SKM-1 (cell line): ENCODE measurements around the gene RBPJL.

Source experiments
- DNase-seq: peaks from one replicate; lab custom pipeline; 2025; ENCODE audit not compliant: unreplicated experiment; lab: John Stamatoyannopoulos, UW

Gene RBPJL

DNA sequence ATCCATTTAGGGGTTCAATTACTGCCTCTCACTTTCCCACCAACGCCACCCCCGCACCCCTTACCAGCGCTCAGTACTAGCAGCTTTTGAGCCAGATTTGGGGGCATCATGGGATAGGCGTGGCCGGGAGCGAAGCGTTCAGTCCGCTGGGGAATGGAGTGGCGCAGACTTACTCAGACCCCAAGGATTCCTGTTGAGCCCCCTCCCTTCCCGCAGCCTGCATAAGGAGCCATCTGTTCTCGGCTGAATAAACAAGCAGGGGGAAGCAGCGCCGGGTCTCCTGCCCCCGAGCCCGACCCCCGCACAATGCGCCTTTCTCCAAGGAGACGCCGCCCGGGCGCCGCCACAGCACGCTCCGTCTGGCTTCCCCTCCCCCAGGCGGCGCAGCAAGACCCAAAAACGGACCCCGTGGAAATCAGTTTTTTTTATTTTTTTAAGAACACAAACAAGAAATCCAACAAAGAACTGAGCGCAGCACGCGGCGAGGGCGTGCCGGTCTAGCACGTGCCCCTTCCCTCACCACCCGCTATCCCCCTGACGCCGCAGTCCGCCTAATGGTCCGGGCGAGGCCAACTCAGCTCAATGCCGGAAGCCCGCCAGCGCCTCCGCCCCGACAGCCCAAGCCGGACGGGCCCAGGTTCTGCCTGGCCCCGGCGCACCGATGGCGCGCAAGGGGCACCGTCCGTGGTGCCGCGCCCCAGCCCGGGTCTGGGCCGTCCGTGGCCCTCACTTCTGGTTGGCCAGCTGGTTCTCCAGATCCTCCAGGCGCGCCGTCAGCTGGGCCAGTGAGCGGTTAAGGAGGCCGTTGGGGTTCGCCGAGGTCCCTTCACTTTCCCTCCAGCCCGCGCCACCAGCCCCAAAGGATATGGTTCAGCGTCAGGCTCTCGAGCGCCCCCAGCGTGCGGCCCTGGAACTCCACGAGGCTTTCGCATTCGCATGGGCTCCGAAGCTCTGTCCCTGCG is 13.3 kb upstream of the RBPJL start:
- DNase-seq: peak; percentile 78

DNA sequence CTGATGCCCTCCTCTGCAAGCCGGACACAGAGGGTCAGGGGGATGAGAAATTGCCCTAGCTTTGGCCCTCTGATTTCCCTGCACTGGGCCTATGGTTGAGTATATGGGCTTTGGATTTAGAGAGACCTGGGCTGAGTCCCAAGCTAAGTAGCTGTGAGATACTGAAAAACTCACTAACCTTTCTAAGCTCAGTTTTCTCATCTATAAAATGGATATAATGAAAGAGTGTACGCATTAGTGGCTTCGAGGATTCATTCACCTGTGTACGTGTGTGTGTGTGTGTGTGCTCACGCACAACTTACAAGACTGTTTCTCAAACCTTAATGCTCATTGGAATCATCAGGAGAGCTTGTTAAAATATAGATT is 12.7 kb upstream of the RBPJL start:
- no peak for DNase-seq

DNA sequence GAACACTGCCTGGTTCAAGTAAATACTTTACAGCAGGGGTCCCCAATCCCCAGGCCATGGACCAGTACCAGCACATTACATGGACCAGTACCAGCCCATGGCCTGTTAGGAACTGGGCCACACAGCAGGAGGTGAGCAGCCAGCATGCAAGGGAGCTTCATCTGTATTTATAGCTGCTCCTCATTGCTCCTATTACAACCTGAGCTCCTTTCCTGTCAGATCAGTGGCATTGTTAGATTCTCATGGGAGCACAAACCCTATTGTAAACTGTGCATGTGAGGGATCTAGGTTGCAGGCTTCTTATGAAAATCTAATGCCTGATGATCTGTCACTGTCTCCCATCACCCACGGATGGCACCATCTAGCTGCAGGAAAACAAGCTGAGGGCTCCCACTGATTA is 12.0 kb upstream of the RBPJL start:
- no peak for DNase-seq

DNA sequence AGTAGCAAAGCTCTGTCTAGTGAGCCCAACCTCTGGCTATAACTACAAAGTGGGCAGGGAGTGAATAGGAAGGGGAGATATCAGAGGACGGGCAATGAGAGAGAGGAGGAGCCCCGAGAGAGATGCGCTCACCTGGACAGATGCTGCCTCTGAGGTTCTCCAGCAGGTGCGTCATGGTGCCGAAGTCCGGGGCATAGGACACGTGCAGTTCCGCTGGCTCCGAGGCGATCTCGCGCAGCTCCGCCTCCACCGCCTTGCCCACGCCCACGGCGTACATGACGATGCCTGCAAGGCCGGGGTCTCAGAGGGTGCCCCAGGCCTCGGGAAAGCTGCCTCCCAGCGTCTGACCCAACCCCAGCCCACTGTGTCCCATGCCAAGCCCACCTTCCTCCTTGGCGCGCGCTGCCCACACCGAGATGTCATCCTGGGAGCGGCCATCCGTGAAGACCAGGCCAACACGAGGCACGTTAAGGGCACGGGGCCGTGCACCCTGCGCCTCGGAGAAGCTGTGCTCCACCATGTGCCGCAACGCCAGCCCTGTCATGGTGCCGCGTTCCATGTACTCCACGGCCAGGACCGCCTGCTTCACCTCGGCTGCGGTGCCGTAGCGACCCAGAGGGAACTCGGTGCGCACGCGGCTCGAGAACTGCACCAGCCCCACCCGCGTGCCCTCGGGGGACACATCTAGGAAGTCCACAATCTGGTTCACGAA is 8.7 kb upstream of the RBPJL start:
- DNase-seq: no peak

DNA sequence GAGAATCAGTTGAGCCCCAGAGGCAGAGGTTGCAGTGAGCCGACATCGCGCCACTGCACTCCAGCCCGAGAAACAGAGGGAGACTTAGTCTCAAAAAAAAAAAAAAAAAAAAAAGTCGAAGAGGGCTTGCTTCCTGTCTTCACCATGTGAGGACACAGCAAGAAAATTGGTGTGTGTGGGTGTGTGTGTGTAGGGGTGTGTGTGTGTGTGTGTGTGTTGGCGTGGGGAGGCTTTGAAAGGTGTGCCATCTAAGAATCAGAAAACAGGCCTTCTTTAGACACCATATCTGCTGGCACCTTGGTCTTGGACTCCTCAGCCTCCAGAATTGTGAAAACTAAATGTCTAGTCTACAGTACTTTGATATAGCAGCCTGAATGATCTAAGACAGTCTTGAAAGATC is 6.9 kb upstream of the RBPJL start:
- no peak for DNase-seq

DNA sequence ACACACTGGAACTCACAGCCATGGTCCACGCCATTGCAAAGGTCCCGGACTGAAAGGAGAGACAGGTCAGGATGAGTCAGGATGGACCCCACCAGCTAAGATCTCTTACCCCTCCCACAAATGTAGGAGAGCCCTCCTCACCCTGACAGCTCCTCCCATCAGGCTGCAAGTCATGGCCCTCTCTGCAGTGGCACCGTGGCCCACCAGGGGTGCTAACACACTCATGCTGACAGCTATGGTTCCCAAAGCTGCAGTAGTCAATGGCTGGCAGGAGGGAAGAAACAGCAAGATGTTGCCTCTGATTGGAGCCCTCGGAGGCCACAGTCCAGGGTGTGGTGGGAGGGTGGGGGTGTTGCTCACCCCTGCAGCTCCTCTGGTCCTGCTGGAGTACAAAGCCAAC is 5.7 kb upstream of the RBPJL start:
- DNase-seq: peak; percentile 12

DNA sequence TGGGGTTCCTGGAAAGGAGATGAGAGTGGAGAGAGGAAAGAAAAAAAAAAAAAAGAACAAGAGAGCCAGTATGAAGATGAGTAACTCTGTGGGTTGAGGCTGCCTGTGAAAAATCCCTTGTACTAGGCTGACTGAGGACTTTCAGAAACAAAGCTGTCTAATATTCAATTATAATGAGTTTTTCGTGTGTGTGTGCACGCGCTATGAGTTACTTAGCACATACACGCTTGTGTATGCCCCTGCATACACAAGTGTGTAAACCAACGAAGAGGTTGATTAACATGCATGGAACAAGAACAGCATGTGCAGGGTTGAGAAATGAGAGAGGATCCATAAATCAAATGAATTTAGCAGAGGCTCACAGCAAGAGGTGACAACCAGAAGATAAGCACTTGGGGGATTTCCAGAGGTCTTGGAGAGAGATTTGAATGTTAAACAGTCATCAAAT is 4.8 kb upstream of the RBPJL start:
- no peak for DNase-seq

DNA sequence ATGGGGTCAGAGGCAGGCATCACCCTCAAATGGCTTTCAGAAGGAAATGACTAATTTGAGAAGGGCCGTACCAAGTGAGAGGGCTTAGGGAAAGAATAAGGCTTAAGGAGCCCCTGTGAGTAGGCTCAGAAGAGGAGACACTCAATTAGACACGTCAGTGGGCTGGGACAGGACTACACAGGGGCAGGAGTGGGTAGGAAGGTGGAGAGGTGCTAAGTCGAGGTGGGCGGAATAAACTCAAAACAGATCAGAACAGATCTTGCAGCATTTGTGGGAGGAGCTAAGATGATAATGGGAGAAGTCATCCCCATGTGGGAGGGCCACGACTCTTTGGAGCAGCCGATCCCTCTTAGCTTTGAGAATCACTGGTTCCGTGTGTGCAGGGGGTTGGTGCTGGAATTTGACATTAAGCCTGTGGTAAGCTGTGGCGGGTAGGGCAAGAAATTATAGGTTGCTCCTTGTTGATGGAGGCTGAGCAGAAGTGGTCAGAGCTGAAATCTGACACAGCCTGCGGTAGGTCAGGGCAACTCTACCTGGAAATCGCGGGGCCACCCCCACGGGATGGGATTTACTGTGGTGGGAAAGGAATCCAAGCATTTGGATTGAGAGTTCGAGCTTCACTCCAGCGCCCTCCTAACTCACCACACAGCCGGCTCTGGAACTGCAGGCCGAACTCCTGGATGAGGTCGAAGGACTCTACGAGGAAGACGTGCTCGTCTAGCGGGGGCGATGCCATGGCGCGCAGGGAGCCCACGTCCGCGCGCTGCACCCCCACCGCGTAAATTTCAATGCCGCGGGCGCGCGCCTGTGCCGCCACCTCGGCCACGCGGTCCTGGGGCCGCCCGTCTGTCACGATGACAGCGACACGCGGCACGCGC is 2.8 kb upstream of the RBPJL start:
- DNase-seq: no peak

DNA sequence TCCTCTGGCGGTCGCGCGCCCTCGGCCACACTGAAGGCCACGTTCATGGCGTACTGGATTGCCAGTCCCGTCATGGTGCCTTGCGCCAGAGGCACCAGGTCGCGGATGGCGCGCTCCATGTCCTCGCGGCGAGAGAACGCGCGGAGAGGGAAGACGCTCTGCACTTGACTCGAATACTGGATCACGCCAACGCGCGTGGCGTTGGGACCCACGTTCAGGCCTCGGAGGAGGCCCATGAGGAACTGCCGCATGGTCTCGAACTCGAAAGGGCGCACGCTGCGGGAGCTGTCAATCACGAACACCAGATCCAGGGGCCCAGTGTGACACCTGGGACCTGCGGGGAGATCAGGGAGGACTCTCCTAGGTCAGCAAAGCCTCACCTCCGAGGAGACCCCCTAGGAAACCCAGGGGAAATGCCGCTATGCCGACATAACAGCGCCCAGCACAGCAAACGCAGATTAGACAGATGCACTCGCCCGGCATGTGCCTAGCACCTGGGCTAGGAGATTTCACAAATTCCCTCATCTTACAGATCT is 2.1 kb upstream of the RBPJL start:
- DNase-seq: no peak

DNA sequence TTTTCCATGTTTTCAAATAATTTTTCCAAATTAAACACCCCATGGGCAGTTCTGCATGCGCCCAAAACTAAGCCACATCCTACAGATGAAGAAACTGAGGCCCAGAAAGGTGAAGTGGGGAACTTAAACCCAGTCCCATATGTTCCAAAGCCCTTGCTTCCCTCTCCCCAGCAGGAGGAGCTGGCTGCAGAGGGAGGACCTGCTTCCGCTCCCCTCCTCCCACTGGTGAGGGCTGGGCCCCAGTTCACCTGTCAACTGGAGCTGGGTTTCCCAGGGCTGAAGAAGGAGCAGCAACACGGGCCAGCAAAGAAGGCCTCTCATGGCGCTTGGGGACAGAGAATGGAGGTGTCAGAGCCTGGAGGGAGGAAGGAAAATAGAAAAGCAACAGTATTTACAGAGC is 1.4 kb upstream of the RBPJL start:
- no peak for DNase-seq

DNA sequence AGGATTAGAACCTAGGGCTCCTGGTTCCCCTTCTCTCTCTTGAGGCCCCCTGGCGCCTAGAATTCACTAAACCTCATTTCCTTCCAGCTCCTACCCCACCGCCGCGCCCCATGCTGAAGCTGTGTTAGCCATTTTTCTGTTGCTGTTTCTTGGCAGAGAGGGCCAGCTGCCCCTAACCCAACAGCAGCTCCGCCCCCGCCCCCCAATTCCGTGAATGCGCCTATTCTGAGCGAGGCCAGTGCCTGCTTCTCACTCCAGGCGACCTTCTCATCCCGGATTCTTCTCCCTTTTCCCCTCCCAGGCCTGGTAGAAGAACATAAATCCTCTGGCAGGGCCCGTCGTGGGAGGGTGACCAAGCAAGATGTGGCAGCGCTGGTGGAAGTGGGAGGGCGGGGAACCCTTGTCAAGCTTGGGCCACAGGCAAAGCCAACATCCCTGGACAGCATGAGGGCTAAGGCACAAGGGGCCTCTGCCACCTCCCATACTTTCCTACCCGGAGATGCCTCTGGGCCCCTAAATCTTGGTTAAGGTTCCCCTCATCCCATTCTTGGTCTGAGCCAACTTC is 518 bp downstream of the RBPJL start:
- no peak for DNase-seq

DNA sequence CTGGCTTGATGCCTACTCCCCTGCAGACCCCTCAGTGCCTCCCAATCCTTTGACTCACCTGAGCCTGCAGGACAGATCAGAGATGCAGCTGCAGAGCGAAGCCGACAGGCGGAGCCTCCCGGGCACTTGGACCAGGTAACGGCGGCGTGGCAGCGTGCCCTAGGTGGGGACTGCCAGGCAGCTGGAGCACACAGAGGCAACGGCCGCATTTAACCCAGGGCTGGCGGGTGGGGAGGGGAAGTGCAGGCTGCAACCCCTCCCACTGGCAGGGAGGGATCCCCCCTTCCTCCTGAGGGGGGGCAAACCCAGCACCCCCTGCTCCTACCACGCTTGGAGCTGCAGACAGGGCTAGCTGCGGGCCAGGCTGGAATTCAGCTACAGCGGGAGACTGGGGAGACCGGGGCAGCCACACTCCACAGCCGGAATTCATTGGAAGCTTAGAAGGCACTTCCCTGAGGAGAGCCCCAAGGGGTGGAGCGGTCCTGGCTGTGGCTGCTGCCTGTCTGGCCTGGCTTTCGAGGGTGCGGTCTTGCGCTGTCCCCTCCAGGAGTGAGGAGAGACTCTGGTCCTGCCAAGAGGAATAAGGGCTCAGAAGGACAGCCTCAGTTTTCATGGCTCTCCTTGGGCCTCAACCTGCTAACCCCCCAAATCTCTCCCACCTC is 1.6 kb downstream of the RBPJL start, which contains the start of gene MATN4:
MATN4 (minus strand) TSS at position 183 of the 662 bp plus-strand sequence. CDS start 2,717 bp downstream, outside the sequence.
- no peak for DNase-seq

DNA sequence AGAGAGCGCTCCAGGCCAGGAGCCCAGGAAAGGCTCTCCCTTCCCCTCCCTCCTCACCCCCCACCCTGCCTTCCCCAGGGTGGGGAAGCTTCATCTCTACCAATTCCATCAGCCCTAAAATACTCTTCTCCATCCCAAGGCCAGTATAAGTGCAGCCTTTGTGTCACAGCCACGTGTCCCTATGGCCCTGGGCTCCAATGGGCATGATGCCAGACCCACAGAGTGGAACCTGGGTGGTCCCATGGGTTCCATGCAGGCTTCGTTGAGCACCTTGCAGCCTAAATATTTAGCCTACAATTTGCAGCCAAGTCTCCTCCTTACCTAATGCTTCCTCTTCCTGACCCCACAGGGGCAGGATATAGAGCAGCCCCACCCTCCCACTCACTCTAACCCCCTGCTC is 2.4 kb downstream of the RBPJL start:
- DNase-seq: no peak

DNA sequence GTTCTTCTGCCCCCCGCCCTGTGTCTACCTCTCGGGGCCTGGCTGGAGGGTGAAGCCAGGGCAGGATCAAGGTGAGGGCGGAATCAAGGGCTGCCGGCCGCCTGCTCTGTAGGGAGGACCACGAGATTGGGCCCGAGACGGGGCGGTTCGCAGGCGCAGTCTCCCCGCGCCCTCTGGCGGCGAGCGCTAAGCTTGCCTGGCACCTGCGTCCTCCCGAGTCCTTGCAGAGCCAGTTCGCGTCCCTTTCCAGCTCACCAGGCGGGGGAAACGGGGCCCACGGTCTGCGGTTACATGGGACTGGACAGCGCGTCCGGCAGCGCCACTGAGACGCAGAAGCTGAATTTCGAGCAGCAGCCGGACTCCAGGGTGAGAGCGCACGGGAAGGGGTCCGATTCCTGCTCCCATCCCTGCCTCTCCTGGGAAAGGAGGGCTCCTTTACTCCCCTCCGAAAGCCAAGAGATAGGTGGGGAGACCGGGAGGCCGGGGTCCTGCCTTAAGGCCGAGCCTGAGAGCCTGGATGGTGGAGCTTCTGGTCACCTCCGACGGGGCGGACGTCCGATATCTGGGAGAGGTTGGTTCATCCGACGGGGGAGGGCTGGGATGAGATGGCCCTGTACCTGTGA is 5.1 kb downstream of the RBPJL start:
- no peak for DNase-seq

DNA sequence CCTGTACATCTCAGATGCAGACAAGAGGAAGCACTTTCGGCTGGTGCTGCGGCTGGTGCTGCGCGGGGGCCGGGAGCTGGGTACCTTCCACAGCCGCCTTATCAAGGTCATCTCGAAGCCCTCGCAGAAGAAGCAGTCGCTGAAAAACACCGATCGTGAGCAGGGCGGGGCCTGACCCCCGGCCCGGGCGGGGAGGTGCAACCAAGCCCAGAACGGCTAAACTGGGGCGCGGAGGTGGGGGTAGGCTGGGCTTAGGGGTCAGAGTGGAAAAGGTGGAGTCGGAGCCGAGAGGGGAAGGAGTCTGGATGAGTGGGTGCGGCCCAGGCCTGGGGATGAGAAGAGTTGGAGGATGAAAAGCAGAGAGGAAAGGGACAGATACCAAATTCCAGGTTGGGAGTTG is 5.6 kb downstream of the RBPJL start:
- DNase-seq: no peak

DNA sequence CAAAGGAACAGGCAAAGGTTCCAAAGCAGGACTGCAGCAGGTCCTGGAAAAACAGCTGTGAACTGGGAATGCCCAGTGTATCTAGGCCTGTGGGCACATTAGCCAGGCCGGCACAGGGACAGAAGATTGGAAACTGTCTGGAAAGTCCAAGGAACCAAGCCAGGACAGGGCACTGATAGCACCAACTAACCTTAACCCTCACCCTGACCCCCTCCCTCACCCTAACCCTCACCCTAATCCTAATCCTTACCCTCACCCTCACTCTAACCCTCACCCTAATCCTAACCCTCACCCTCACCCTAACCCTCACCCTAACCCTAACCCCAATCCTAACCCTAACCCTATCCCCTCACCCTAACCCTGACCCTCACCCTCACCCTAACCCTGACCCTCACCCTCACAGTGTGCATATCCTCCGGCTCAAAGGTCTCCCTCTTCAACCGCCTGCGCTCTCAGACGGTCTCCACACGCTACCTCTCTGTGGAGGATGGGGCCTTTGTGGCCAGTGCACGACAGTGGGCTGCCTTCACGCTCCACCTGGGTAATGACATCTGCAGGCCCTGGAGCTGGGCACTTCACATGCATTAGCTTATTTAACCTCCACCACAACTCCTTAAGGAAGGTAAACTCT is 6.5 kb downstream of the RBPJL start:
- DNase-seq: no peak

DNA sequence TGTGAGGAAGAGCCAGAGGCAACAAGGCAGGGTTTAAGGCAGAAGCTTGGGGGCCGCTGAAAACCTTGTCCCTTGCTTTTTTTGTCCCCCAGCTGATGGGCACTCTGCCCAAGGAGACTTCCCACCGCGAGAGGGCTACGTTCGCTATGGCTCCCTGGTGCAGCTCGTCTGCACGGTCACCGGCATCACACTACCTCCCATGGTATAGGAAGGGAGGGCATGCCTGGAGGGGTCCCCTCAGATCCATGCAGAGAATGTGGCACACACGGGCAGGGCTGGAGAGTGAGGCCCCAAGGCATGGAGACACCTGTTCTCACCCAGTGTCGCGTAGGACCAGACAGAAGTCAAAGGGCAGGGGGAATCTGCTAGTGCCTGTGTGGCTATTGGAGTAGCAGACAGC is 7.3 kb downstream of the RBPJL start:
- DNase-seq: no peak

DNA sequence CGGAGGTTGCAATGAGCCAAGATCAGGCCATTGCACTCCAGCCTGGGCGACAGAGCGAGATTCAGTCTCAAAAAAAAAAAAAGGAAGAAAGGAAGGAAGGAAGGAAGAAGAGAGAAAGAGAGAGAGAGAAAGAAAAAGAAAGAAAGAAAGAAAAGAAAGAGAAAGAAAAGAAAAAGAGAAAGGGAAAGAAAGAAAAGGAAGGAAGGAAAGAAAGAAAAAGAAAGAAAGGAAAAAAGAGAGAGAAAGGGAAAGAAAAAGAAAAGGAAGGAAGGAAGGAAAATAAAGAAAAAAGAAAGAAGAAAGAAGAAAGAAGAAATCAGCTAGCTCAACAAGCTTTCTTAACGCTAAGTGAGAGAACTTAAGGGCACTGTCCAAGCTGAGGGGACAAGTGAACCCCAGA is 9.0 kb downstream of the RBPJL start:
- no peak for DNase-seq
